H1 (cell line): ENCODE data around the gene GDF15. TPM values are rescaled to one million over a fixed set of nuclear protein-coding genes. Genes with fewer than 3 reads are reported as not detected.

ENCODE experiments used
- CTCF ChIA-PET: fragments of 300-600 bp; sonication (Branson Sonifier 250); formaldehyde crosslinking; loops from one replicate; lab custom pipeline; 2021; ENCODE audit not compliant: partially characterized antibody; lab: Charles Lee
- POLR2A ChIA-PET: fragments of 300-600 bp; sonication (Branson Sonifier 250); formaldehyde crosslinking; loops from one replicate; lab custom pipeline; 2021; ENCODE audit warnings: inconsistent platforms; ENCODE audit not compliant: partially characterized antibody; lab: Charles Lee
- DNase-seq, 2 experiments: peaks; one replicate each; pipeline versions ENCODE4 v3.0.0 to v3.0.0-alpha.2; 2010 to 2022; ENCODE audit warnings: low spot score in 2 of 2, low read depth in 1 of 2, mixed read lengths in 1 of 2
- FAIRE-seq: peaks from 2 replicates; lab custom pipeline; 2011; peaks lifted over from hg19 to GRCh38; lab: Jason Lieb, UNC
- H2AFZ ChIP-seq: 2 replicates; pipeline ENCODE4 v1.8.1; 2012; ENCODE audit warnings: low read length, inconsistent platforms
- H2AK5ac ChIP-seq: 2 replicates; pipeline ENCODE4 v1.6.1; 2013; ENCODE audit warnings: low read depth, low read length
- H2BK120ac ChIP-seq: replicated peaks from 2 replicates; pipeline ENCODE3; 2013; ENCODE audit warnings: low read depth, low read length, inconsistent platforms
- H2BK12ac ChIP-seq: 2 replicates; pipeline ENCODE4 v1.6.1; 2013; ENCODE audit warnings: low read depth, low read length
- H2BK15ac ChIP-seq: 2 replicates; pipeline ENCODE4 v1.6.1; 2013; ENCODE audit warnings: low read length
- H2BK20ac ChIP-seq: 2 replicates; pipeline ENCODE4 v1.6.1; 2013; ENCODE audit warnings: low read length
- H2BK5ac ChIP-seq: 2 replicates; pipeline ENCODE4 v1.6.1; 2013; ENCODE audit warnings: low read depth, low read length
- H3K14ac ChIP-seq: 2 replicates; pipeline ENCODE4 v1.6.1; 2013; ENCODE audit warnings: inconsistent platforms; ENCODE audit not compliant: insufficient read length
- H3K18ac ChIP-seq: 2 replicates; pipeline ENCODE4 v1.6.1; 2013; ENCODE audit warnings: low read length; ENCODE audit errors: extremely low read depth
- H3K23ac ChIP-seq: 2 replicates; pipeline ENCODE4 v1.6.1; 2013; ENCODE audit warnings: inconsistent platforms; ENCODE audit not compliant: insufficient read length
- H3K23me2 ChIP-seq: 2 replicates; pipeline ENCODE4 v1.6.1; 2013; ENCODE audit warnings: low read depth, low read length
- H3K27ac ChIP-seq: 2 replicates; pipeline ENCODE4 v1.6.1; 2011; ENCODE audit warnings: low read depth, low read length, inconsistent platforms
- H3K27me3 ChIP-seq, 4 experiments: replicated peaks in 1 of 4; 1 replicate in 1 of 4; 2 replicates in 3 of 4; pipeline versions ENCODE4 v1.6.1 to v1.8.1; 2011 to 2013; ENCODE audit warnings: low read length in 3 of 4, mild to moderate bottlenecking in 3 of 4, inconsistent platforms in 2 of 4, mixed read lengths in 2 of 4, moderate library complexity in 1 of 4; ENCODE audit not compliant: control insufficient read depth in 3 of 4, insufficient read depth in 3 of 4; ENCODE audit errors: extremely low read depth in 1 of 4
- H3K36me3 ChIP-seq, 4 experiments: 2 replicates each; pipeline versions ENCODE4 v1.6.1 to v1.8.1; 2011 to 2013; ENCODE audit warnings: mild to moderate bottlenecking in 4 of 4, low read length in 3 of 4, moderate library complexity in 2 of 4, control low read depth in 1 of 4, inconsistent platforms in 1 of 4; ENCODE audit not compliant: insufficient read depth in 4 of 4, control insufficient read depth in 2 of 4
- H3K4ac ChIP-seq: replicated peaks from 2 replicates; pipeline ENCODE3; 2013; ENCODE audit warnings: low read length, low read depth, mixed read lengths, inconsistent platforms; ENCODE audit not compliant: insufficient read length
- H3K4me1 ChIP-seq, 4 experiments: replicated peaks in 1 of 4; 1 replicate in 1 of 4; 2 replicates in 3 of 4; pipeline versions ENCODE4 v1.6.1 to v1.8.1; 2011 to 2013; ENCODE audit warnings: low read length in 3 of 4, inconsistent platforms in 2 of 4, mixed read lengths in 1 of 4; ENCODE audit not compliant: insufficient read depth in 4 of 4, control insufficient read depth in 3 of 4
- H3K4me2 ChIP-seq, 2 experiments: 2 replicates each; pipeline versions ENCODE4 v1.6.1 to v1.8.1; 2011 to 2013; ENCODE audit warnings: low read depth in 2 of 2, low read length in 2 of 2, control low read depth in 1 of 2, inconsistent platforms in 1 of 2, mild to moderate bottlenecking in 1 of 2; ENCODE audit not compliant: insufficient read depth in 1 of 2
- H3K4me3 ChIP-seq, 4 experiments: fragments of 200-600, 300-600 bp in 1 of 4; sonication (generic), shearing (Covaris generic), sonication (Bioruptor Twin) in 1 of 4; 2 replicates each; pipeline versions ENCODE4 v1.5.1 to v1.8.1; 2011 to 2016; ENCODE audit warnings: low read length in 4 of 4, low read depth in 3 of 4, control low read depth in 2 of 4, inconsistent platforms in 2 of 4, mild to moderate bottlenecking in 2 of 4, mixed read lengths in 1 of 4, moderate library complexity in 1 of 4; ENCODE audit not compliant: insufficient read depth in 2 of 4; ENCODE audit errors: extremely low read depth in 1 of 4
- H3K56ac ChIP-seq: replicated peaks from 2 replicates; pipeline ENCODE3; 2013; ENCODE audit warnings: low read depth, mild to moderate bottlenecking, mixed read lengths, low read length, inconsistent platforms; ENCODE audit not compliant: insufficient read length
- H3K79me1 ChIP-seq: 2 replicates; pipeline ENCODE4 v1.6.1; 2013; ENCODE audit warnings: low read depth, low read length, control low read depth
- H3K79me2 ChIP-seq, 2 experiments: 2 replicates each; pipeline versions ENCODE4 v1.6.1 to v1.8.1; 2012 to 2013; ENCODE audit warnings: low read length in 2 of 2, mild to moderate bottlenecking in 2 of 2, inconsistent platforms in 1 of 2; ENCODE audit not compliant: insufficient read depth in 2 of 2, control insufficient read depth in 1 of 2
- H3K9ac ChIP-seq, 4 experiments: replicated peaks in 1 of 4; 1 replicate in 1 of 4; 2 replicates in 3 of 4; pipeline versions ENCODE4 v1.6.1 to v1.8.1; 2011 to 2013; ENCODE audit warnings: low read depth in 3 of 4, low read length in 3 of 4, control low read depth in 2 of 4, mild to moderate bottlenecking in 2 of 4, moderate library complexity in 2 of 4, inconsistent platforms in 1 of 4; ENCODE audit errors: extremely low read depth in 1 of 4
- H3K9me3 ChIP-seq, 2 experiments: 2 replicates each; pipeline versions ENCODE4 v1.6.1 to v1.8.1; 2012 to 2013; ENCODE audit warnings: mild to moderate bottlenecking in 2 of 2, moderate library complexity in 2 of 2, control low read depth in 1 of 2, inconsistent platforms in 1 of 2, low read depth in 1 of 2, low read length in 1 of 2, mixed read lengths in 1 of 2; ENCODE audit not compliant: insufficient read depth in 2 of 2
- H4K20me1 ChIP-seq, 2 experiments: replicated peaks in 1 of 2; 2 replicates each; pipeline versions ENCODE3 to v1.8.1; 2011 to 2013; ENCODE audit warnings: inconsistent platforms in 2 of 2, low read length in 2 of 2, mild to moderate bottlenecking in 1 of 2; ENCODE audit not compliant: insufficient read depth in 2 of 2, control insufficient read depth in 1 of 2
- H4K5ac ChIP-seq: 2 replicates; pipeline ENCODE4 v1.6.1; 2013; ENCODE audit warnings: low read length, low read depth, mixed read lengths, inconsistent platforms; ENCODE audit not compliant: insufficient read length
- H4K8ac ChIP-seq: 2 replicates; pipeline ENCODE4 v1.8.0; 2013; ENCODE audit warnings: mild to moderate bottlenecking, moderate library complexity, low read length, inconsistent platforms; ENCODE audit not compliant: insufficient read depth; ENCODE audit errors: extremely low read depth
- H4K91ac ChIP-seq: replicated peaks from 2 replicates; pipeline ENCODE3; 2013; ENCODE audit warnings: low read length, mixed read lengths, inconsistent platforms; ENCODE audit not compliant: insufficient read length
- BACH1 ChIP-seq: IDR thresholded peaks from 2 replicates; pipeline ENCODE4 v1.6.1; 2012; ENCODE audit warnings: low read length, improper control_type of control experiment
- CREB1 ChIP-seq: IDR thresholded peaks from 2 replicates; pipeline ENCODE4 v1.6.1; 2012; ENCODE audit warnings: inconsistent platforms
- EZH2 ChIP-seq: fragments of 200-600 bp; sonication (generic); IDR thresholded peaks from 2 replicates; pipeline ENCODE4 v1.7.1; 2012; ENCODE audit warnings: low read depth, mild to moderate bottlenecking, moderate library complexity, low read length, inconsistent platforms; ENCODE audit not compliant: severe bottlenecking
- FOSL1 ChIP-seq: IDR thresholded peaks from 2 replicates; pipeline ENCODE4 v1.6.1; 2011; ENCODE audit warnings: mild to moderate bottlenecking, low read depth, low read length, moderate library complexity; ENCODE audit not compliant: insufficient read depth
- KDM5A ChIP-seq: fragments of 200-600 bp; IDR thresholded peaks from 2 replicates; pipeline ENCODE4 v1.7.1; 2012; ENCODE audit warnings: mild to moderate bottlenecking, low read length, inconsistent platforms, mixed read lengths
- MAFK ChIP-seq: IDR thresholded peaks from 2 replicates; pipeline ENCODE4 v1.6.1; 2012; ENCODE audit warnings: low read depth, mild to moderate bottlenecking, improper control_type of control experiment, low read length
- MAX ChIP-seq: IDR thresholded peaks from 2 replicates; pipeline ENCODE4 v1.6.1; 2012; ENCODE audit warnings: inconsistent platforms
- NRF1 ChIP-seq: IDR thresholded peaks from 2 replicates; pipeline ENCODE4 v1.6.1; 2011; ENCODE audit warnings: mild to moderate bottlenecking, low read depth, low read length, improper control_type of control experiment
- POU5F1 ChIP-seq: IDR thresholded peaks from 2 replicates; pipeline ENCODE4 v1.6.1; 2011; ENCODE audit warnings: low read depth, mild to moderate bottlenecking, low read length, moderate library complexity
- RFX5 ChIP-seq: IDR thresholded peaks from 2 replicates; pipeline ENCODE4 v1.6.1; 2011; ENCODE audit warnings: low read depth, low read length, improper control_type of control experiment, borderline replicate concordance
- TAF1 ChIP-seq: IDR thresholded peaks from 2 replicates; pipeline ENCODE4 v1.6.1; 2011; ENCODE audit warnings: mild to moderate bottlenecking, low read depth, low read length
- TBP ChIP-seq: IDR thresholded peaks from 2 replicates; pipeline ENCODE4 v1.6.1; 2011; ENCODE audit warnings: low read depth, low read length, improper control_type of control experiment
- WGBS, 2 experiments: shearing (Covaris generic) in 1 of 2; methylation state at CpG; one replicate each; pipeline versions ENCODE4 v1.1.6 to v1.1.7; 2013 to 2015; ENCODE audit warnings: low lambda C conversion rate in 2 of 2, mixed read lengths in 2 of 2, inconsistent platforms in 1 of 2, low coverage in 1 of 2, missing lambda C conversion rate in 1 of 2; ENCODE audit not compliant: insufficient replicate concordance in 2 of 2, insufficient coverage in 1 of 2, insufficient read length in 1 of 2; ENCODE audit errors: extremely low coverage in 1 of 2, missing lambda C conversion rate in 1 of 2; 5-methylcytosine and 5-hydroxymethylcytosine counted together
- polyA plus RNA-seq, 7 experiments: library from polyadenylated mRNA; depleted of rRNA in 3 of 7; stranded (reverse) in 5 of 7; unstranded in 2 of 7; fragments of >200 nt in 5 of 7; fragments of 200-250 nt in 2 of 7; gene quantifications; 1 replicate in 5 of 7; 2 replicates in 1 of 7; 4 replicates in 1 of 7; pipeline versions ENCODE4 v1.2.1 to v1.2.3, GENCODE V29; 2011 to 2013; ENCODE audit warnings: missing spikeins in 2 of 7, mixed read lengths in 2 of 7
- total RNA-seq: library from RNA; stranded (reverse); fragmentation: NEBNext Ultra II Directional; extraction: Animal tissue kit (Norgen Biotek cat#: 25700); gene quantifications from 2 replicates; pipeline ENCODE4 v1.2.1, GENCODE V29; 2021

The GDF15 gene
- total and polyA plus RNA-seq, 2 of the 8 experiments (the other 6 are each of a cell fraction or from before 2014, with no cell fraction given) = 4.1 to 8.5 TPM

DNA sequence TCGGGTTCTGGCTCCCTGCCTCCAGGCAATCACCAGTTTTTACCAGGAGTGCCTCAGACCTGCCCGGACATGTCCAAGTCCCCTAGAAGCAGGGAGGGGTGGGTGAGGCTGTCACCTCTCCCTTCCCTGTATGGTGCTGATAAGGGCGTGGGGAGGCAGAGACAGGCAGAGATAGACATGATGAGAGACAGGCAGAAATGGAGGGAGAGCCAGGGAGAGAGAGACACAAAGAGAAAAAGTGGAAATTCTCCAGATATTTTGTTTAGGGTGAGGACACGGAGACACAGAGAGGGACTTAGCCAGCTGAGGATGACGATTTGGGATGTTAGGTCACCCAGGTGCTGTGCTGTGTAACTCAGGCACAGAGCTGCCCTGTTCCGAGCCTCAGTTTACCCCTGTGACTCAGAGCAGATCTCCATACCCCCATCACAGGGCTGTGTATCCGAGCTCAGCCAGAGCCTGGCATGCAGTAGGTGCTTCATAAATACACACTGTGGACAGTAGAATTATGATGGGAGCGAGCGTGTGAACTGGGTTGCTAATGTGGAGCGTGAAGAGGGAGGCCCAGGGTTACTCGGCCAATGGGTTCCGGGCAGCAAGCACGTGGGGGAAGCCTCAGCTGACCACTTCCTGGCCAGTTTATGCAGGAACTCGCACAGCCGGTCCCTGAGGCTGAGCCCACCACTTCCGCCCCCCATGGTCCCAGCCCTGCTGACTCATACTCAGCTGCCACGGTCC lies 11.9 kb upstream of the GDF15 start:
- no peaks in the 10 kb centered on the region for H3K9me3 ChIP-seq
- peak overlapping the region; percentile 100 for H4K91ac ChIP-seq
- peak overlapping the region; percentile 73 for H4K5ac ChIP-seq
- peak overlapping the region; percentile 85 for H3K56ac ChIP-seq
- H4K20me1 ChIP-seq = no peaks in the 10 kb centered on the region
- H2BK5ac ChIP-seq = peak overlapping the region; percentile 98
- peak overlapping the region; percentile 95 for H3K18ac ChIP-seq
- DNase-seq (peak; percentile 81 to 86), FAIRE-seq (no peak)
- ChIA-PET POLR2A (interaction anchor here (0.8 to 3.1 kb wide), 7 partner anchors 9 to 101 kb away, joined by 3 to 20 read pairs (median 3); partner anchors contain the start of genes GDF15 and JUND), CTCF (interaction anchor here (0.6 to 2.6 kb wide), 7 partner anchors 9 to 504 kb away, joined by 3 to 6 read pairs (median 5); no protein-coding TSS in a partner anchor)
- H3K23me2 ChIP-seq = no peaks in the 10 kb centered on the region
- H3K14ac ChIP-seq = no peak overlapping the region
- no peak overlapping the region for H2AFZ ChIP-seq
- H2BK120ac ChIP-seq = peak overlapping the region; percentile 96
- peak overlapping the region in 3 of 4 experiments; percentile 47 to 61 (median 51); a peak in 4 of 7 replicates for H3K9ac ChIP-seq
- H3K4me2 ChIP-seq = 0 out of 4 replicates have a peak overlapping the region, but pooled peaks of 1 of the 2 experiments have one; percentile 28
- H3K36me3 ChIP-seq = no peaks in the 10 kb centered on the region
- H4K8ac ChIP-seq = peak overlapping the region; percentile 96; the same call in 1 of the 2 replicates
- peak overlapping the region; percentile 82 for H3K4ac ChIP-seq
- peak overlapping the region; percentile 89 for H2BK20ac ChIP-seq
- H3K4me3 ChIP-seq = no peak overlapping the region
- no peak overlapping the region; the same call in 1 of the 2 replicates for H2BK15ac ChIP-seq
- no peaks in the 10 kb centered on the region for H3K27me3 ChIP-seq
- H3K79me1 ChIP-seq = no peaks in the 10 kb centered on the region
- H2AK5ac ChIP-seq = peak overlapping the region; percentile 99
- 51% methylated on average over 13 of the region's 17 CpGs; no CpG with 5 or more reads in 1 of the 2 experiments for WGBS, 2 experiments
- no peaks in the 10 kb centered on the region for H3K79me2 ChIP-seq
- H3K4me1 ChIP-seq = peaks cover 3 to 21% (median 8%) of the 10 kb centered on the region in 4 experiments; a peak in 6 of 7 replicates
- H3K23ac ChIP-seq = peak overlapping the region; percentile 9
- peak overlapping the region; percentile 59 for H3K27ac ChIP-seq
- peak overlapping the region; percentile 96 for H2BK12ac ChIP-seq
- no peak for TF ChIP-seq TAF1
- no peak for TF ChIP-seq KDM5A
- TF ChIP-seq BACH1 = peak; percentile 91
- no peak for TF ChIP-seq FOSL1
- TF ChIP-seq POU5F1 = no peak
- no peak; the same call in 1 of the 2 replicates for TF ChIP-seq TBP
- TF ChIP-seq NRF1 = no peak
- TF ChIP-seq EZH2 = no peak
- peak; percentile 85; the same call in 1 of the 2 replicates for TF ChIP-seq MAFK
- TF ChIP-seq RFX5 = no peak
- peak; percentile 98 for TF ChIP-seq MAX
- 0 out of 2 replicates have a peak, but pooled peaks have one; percentile 13 for TF ChIP-seq CREB1
